GM21390 (cell line): ENCODE data around the gene TRMT61A.

ENCODE experiments used
- ATAC-seq: cut with Tn5 transposase; IDR thresholded peaks from one replicate; pipeline ENCODE4 v1.9.1; 2021; ENCODE audit not compliant: unreplicated experiment

The TRMT61A gene

DNA sequence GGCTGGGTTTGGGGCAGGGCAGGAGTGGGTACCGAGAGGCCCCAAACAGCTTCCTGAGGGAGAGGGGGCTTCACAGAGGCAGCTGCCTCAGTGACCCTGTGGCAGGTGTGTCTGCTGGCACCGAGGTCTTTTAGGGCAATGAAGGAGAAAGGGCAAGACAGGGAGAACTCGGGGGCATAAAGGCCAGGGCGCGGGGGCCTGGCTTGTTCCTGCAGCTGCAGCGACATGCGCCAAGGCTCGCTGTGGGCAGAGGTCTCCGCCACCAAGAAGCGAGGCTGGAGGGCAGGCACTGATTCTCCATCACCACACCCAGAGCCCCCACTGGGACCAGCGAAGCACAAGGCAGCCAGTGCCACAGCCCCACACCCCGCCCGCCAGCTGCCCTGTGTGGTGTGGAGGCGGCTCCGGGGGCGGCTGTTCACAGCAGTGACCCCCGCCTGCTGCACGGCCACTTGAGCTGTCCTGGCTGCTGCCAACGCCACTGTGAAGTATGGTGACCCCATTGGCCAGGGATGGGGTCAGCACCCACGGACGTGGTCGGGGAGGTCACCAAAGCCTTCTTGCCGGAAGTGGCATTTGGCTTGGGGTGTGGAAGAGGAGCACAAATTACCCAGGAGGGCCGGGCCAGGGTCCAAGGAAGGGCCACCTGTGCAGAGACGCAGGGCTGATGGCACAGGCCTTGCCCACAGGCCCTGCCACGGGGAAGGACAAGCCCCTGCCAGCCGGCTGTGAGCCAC lies 17.1 kb downstream of the TRMT61A start:
- ATAC-seq, result no peak

DNA sequence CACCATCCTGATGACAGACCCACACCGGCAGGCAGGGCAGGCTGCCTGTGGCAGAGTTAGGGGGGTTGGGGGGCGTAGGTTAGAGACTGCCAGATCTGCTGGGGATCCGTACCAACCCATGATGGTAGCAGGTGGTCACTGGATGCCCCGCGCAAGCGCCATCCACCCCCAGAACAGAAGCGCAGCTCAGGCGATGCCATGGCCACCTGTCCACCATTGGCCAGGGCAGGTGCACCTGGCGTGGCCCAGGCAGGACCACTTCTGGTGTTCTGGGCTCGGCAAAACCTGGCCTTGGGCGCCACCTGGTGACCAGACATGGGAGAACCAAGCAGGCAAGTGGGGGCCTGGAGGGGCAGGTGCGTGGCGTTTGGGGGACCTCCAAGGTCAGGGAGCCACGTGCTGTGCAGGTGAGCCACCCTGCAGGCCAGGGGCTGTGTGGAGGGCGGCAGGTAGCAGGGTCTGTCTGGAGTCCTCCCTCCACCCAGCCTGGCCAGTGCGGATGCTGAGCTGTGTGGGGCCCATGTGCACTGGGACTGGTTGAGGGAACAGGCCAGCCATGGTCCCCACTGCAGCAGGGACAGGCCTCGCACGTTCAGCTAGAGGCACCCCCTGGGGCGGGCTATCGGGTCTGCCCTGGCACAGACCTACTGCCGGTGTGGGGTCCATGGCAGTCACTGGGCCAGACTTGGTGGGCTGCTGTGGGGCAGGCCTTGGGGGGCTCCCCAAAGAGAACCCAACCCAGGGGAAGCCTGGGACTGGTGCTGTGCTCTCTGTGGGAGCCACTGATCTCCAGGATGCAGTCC lies 17.9 kb downstream of the TRMT61A start:
- ATAC-seq, result no peak

DNA sequence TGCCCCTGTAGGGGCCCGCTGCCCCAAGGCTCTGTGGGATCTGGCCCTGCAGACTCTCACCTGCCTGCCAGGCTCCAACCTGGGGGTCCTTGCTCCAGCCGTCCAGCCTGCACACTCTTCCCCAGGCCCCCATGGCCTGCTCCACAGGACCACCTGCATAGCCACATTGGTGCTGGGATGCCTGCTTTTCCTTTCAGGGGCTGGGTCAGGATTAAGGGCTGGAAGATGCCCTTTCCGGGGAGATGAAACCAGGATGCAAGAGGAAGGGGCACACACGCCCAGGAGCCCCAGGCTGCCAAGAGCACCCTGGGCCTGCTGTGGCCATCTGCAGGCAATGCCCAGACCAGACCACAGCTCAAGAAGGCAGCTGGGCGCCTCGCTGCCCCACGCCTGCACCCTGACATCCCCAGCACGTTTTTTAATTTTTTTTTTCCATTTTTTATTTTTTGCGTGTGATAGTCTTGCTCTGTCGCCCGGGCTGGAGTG lies 18.5 kb downstream of the TRMT61A start:
- ATAC-seq, result no peak

DNA sequence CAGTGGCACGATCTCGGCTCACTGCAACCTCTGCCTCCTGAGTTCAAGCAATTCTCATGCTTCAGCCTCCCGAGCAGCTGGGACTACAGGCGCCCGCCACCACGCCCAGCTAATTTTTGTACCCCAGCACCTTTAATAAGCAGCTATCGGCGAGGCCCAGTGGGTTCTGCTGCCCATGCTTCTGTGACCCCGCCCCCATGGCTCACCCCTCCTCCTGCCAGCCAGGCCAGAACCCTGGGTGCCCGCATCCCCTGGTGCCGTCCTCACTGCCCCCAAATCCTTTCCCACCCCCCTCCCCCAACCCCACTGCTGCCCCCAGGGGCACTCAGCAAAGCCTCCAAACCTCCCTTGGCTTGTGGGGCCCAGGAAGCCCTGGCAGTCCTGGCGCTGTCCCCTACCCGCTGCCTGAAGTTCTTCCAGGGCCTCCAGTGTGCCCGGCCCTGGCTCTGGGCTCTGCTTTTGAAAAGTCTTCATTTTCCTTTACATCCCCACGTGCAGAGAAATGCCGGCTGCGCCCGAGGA lies 19.0 kb downstream of the TRMT61A start:
- ATAC-seq, result no peak

- ATAC-seq, result no peak
Observed at GRCh38 chr14:103548463-103549351, 19.7 kb downstream of the TRMT61A start.

DNA sequence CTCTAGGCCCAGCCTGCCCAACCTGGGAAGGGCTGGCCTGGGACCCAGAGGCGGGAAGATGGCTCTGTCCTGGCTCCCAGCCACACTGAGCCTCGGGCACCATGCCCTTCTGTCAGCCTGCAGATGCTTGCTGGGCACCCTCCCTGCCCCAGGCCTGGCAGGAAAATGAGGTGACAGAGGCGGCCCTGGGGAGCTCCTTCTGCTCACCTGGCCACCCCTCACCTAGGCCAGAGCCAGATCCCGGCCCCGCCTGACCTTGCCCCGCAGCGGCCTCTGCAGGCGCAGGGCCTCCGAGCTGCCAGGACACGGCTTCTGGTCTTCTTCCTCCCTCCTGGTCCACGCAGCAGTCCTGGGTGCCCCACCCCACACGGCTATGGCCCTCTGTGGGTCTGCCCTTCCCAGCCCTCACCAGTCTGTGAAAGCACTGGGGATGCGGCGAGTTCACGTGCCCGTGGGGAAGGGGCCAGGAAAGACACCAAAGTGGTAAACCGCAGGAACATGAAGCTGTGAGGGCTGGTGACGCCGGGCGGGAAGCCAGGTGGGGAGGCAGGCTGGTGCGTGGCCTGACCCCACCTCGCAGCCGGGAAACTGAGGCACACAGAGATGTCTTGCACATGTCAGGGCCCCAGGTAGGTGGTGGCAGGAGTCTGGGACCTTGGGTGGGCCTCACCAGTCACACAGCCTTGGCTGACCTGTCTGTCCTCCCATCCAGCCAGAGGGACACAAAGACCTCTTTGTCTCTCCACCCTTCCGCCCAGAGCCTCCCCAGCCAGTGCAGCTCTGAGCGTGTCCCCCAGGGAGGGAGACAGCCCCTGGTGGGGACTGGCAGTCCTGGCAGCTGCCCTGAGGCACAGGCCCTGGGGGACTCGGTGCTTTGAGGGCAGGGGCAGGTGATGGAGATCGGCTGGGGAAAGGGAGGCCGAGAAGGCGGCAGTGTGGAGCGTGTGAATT lies 20.6 kb downstream of the TRMT61A start:
- no peak for ATAC-seq

- no peak for ATAC-seq
Observed at GRCh38 chr14:103550451-103551337, 21.7 kb downstream of the TRMT61A start.

DNA sequence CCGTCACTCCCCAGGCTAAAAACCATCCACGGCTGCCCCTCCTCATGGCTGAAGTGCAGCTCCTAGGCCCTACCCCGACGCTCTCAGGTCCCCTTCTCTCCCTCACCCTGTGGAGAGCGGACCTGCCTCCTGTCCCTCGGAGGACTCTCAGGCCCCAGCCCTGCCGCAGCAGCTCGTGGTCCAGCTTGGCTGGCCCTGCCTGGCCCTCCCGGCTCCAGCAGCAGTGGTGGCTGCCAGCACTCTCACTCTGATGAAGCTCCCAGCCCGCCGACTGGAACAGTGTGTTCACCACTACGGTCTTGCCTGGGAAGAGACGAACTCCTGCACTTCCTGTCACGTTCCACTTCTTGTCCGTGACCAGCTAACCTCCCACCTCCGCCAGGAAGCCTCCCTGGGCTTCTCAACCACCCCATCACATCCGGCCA lies 22.4 kb downstream of the TRMT61A start:
- no peak for ATAC-seq

- no peak for ATAC-seq
Observed at GRCh38 chr14:103552011-103552845, 23.2 kb downstream of the TRMT61A start.

GRCh38 chr14:103552846-103553210 lies 23.8 kb downstream of the TRMT61A start:
- no peak for ATAC-seq

GRCh38 chr14:103555559-103556337 lies 26.8 kb downstream of the TRMT61A start:
- ATAC-seq, result no peak

DNA sequence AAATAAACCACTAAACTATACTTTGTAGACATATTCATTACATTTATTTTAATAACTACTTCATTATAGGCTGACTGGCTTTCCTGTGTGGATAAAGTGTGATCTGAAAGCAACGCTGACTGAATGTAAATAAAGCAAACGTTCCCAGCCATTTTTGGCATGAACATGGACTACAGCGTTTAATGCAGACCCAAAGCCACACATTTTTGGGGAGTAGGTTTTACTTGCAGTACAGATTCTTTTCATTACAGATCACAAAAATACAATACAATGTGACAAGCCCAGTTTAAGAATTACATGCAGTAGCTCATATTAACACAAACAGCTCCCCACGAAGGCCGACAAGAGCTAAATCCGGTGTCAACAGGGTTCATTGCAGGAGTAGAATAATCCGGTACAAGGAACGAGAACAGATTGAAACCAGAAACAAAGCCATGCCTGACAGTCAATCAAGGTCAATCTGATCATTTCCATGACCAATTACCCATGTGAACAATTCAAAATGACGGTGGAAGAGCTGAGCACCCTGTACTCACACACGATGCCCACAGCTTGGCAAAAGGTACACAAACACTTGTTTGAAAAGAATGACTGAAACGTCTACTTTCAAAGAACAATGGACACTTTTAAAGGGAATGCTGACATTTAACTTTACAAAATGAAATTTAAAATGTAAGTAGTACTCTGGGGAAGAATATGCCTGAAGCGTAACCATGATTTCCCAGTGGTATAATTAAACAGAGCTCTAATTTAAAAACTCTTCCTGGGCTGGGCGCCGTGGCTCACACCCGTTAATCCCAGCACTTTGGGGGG lies 28.2 kb downstream of the TRMT61A start:
- no peak for ATAC-seq

- no peak for ATAC-seq
Observed at GRCh38 chr14:103558071-103558882, 29.3 kb downstream of the TRMT61A start.

DNA sequence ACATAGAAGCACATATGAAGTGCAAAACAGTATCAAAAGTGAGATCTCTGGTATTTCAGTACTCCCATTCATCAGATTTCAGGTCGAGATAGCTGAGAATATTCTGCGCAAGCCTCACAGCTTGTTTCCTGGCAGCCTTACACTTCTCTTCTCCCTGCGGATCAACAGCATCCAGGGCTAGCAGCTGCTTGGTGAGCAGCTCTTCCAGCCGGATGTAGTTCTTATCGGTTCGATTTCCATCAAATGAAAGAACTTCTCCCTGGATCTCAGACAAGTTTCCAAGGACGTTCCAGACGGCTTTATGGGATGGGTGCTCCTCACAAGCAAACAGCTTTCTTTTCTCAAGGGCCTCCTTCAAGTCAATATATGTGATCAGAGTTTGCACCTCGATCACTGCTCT lies 30.8 kb downstream of the TRMT61A start:
- no peak for ATAC-seq

GRCh38 chr14:103560691-103561090 lies 31.7 kb downstream of the TRMT61A start:
- no peak for ATAC-seq
